GM08714 (cell line): Measurements from ENCODE around the gene HS3ST6.

Source experiments
- H3K4me3 ChIP-seq: fragments of 200-500 bp; sonication (Bioruptor generic); 2 replicates; pipeline ENCODE4 v1.5.1; 2014; ENCODE audit warnings: mild to moderate bottlenecking, low read length, inconsistent platforms
- ZNF274 ChIP-seq: IDR thresholded peaks from 2 replicates; pipeline ENCODE4 v1.6.1; 2012; ENCODE audit warnings: mild to moderate bottlenecking, low read depth, low read length

The HS3ST6 gene

GRCh38 chr16:1871974-1872635, 46.1 kb downstream of the HS3ST6 start, which contains the start of gene MEIOB:
Gene MEIOB (minus strand): TSS chr16:1872164. CDS start chr16:1868175, 3,989 bp downstream.
- TF ChIP-seq ZNF274, result no peak
- H3K4me3 ChIP-seq, result no peak within 1 kb of the TSS; the same call in 1 of the 2 replicates

- no peak for TF ChIP-seq ZNF274
- H3K4me3 ChIP-seq, result no peak overlapping the region
These were observed 47.7 kb downstream of the HS3ST6 start for GRCh38 chr16:1870365-1871082.

GRCh38 chr16:1865902-1866690, 52.1 kb downstream of the HS3ST6 start:
- no peak for TF ChIP-seq ZNF274

GRCh38 chr16:1863681-1864460, 54.3 kb downstream of the HS3ST6 start:
- no peak for TF ChIP-seq ZNF274
- no peak overlapping the region for H3K4me3 ChIP-seq

More at GRCh38 chr16:1865902-1866690, 52.1 kb downstream of the HS3ST6 start:
- H3K4me3 ChIP-seq, result no peak overlapping the region

GRCh38 chr16:1862394-1862793, 55.8 kb downstream of the HS3ST6 start:
- TF ChIP-seq ZNF274, result no peak
- no peak overlapping the region for H3K4me3 ChIP-seq

GRCh38 chr16:1861730-1862129, 56.5 kb downstream of the HS3ST6 start:
- H3K4me3 ChIP-seq, result no peak overlapping the region
- no peak for TF ChIP-seq ZNF274
